RWPE1 (cell line): ENCODE results near the gene ULK3.

Experiments
- CTCF ChIA-PET: fragments of 350-600 bp; sonication (Branson Sonifier 250); formaldehyde crosslinking; extraction: SDS; loops from one replicate; lab custom pipeline; 2021; lab: Yijun Ruan, JAX
- POLR2A ChIA-PET: fragments of 400-600 bp; formaldehyde crosslinking; extraction: SDS; loops from one replicate; lab custom pipeline; 2020; ENCODE audit warnings: antibody characterized with exemption; ENCODE audit not compliant: low non-redundant PET; lab: Yijun Ruan, JAX
- DNase-seq: peaks from one replicate; pipeline ENCODE4 v3.0.0; 2012; ENCODE audit warnings: low spot score
- H3K27ac ChIP-seq: fragments of 450-650 bp; 2 replicates; pipeline ENCODE4 v1.5.1; 2017
- TF ChIP-seq, protein P1 (sequence below): fragments of 450-650 bp; conservative IDR thresholded peaks from 2 replicates; pipeline ENCODE4 v1.5.1; 2017; ENCODE audit warnings: low read depth, mild to moderate bottlenecking

Gene ULK3

DNA sequence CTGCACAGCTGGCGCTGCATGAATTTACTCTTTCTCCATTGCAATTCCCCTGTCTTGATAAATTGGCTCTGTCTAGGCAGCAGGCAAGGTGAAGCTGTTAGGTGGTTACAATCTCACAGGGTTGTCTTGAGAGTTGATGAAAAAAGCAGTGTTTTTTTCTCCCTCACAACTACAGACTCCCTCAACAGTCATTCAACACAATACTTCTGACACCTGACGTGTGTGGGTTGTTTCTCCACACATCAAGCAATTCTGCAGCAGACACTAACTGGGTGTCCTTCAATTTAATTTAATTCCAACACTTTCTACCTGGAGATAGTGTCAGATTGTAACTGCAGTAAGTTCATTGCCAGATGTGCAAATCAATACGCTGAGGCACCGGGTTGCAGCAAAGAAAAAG is 35.3 kb upstream of the ULK3 start:
- TF ChIP-seq, protein P1, sequence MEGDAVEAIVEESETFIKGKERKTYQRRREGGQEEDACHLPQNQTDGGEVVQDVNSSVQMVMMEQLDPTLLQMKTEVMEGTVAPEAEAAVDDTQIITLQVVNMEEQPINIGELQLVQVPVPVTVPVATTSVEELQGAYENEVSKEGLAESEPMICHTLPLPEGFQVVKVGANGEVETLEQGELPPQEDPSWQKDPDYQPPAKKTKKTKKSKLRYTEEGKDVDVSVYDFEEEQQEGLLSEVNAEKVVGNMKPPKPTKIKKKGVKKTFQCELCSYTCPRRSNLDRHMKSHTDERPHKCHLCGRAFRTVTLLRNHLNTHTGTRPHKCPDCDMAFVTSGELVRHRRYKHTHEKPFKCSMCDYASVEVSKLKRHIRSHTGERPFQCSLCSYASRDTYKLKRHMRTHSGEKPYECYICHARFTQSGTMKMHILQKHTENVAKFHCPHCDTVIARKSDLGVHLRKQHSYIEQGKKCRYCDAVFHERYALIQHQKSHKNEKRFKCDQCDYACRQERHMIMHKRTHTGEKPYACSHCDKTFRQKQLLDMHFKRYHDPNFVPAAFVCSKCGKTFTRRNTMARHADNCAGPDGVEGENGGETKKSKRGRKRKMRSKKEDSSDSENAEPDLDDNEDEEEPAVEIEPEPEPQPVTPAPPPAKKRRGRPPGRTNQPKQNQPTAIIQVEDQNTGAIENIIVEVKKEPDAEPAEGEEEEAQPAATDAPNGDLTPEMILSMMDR: no peak
- POLR2A ChIA-PET: no interaction called here

DNA sequence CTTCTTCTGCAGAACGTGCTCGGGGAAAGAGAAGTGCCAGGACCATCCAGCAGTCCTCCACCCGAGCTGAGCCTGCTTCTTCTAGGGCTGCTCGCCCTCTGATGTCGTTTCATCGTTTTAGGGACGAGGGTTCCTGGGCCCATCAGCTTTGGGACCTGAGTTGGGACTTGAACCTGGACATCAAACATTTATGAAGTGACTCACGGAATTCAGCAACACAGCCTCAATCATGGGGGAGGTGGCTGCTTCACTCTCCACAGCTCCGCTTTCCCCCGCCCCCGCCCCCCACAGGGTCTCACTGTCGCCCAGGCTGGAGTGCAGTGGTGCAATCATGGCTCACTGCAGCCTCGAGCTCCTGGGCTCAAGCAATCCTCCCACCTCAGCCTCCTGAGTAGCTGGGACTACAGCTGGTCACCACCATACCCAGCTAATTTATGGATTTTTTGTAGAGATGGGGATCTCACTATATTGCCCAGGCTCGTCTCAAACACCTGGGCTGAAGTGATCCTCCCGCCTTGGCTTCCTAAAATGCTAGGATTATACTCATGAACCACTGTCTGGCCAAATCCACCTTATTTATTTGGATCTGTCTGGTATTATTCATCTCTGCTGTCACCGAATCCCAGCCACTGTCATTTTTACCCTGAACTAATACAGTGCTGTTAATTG is 30.9 kb upstream of the ULK3 start:
- TF ChIP-seq, protein P1: no peak
- ChIA-PET POLR2A (no interaction called here), CTCF (no interaction called here)
- no peak for DNase-seq
- H3K27ac ChIP-seq: peak overlapping the region; percentile 77

More for the DNA sequence above, 35.3 kb upstream of the ULK3 start:
- DNase-seq: no peak
- CTCF ChIA-PET: no interaction called here
- no peak overlapping the region for H3K27ac ChIP-seq

DNA sequence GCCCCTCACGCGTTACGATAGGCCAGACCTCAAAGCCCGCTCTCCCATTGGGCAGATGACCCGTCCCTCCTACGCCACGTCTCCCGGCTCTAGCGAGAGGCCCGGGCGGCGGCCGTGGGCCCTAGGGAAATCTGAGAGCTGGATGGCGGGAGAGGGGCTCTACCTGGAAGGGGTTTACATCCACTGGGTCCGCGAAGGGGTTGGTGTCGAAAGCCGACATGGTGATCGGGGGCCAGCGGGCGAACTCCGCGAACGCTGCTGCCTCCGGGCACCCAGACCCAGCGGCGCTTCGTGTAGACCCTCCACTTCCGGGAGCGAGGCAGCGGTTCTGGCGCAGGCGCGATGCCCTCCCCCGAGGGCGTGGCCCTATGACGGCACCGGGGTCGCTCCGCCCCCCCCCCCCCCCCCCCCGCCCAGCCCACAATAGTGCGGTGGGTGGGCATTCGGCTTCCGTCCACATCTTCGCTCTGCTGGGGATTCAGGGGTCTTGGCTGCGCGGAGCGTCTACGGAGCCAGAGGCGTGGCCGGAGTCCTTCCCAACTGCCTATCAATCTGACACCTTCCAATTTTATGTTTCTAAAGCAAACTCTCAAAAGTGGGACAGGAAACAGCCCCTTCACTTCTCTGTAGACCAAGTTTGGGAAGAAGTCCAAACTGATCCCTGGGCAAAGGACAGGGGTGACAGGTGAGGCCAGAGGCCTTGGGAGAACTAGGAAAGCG is 30.2 kb upstream of the ULK3 start, which contains the start of gene SCAMP2:
TSS of gene SCAMP2 (minus strand) at position 330 of the 720 bp plus-strand sequence. CDS start at position 220, 110 bp downstream.
- TF ChIP-seq, protein P1: no peak
- peak within 1 kb of the TSS; percentile 77 for H3K27ac ChIP-seq
- CTCF ChIA-PET: no interaction called here
- peak; percentile 97 for DNase-seq
- POLR2A ChIA-PET: no interaction called here

DNA sequence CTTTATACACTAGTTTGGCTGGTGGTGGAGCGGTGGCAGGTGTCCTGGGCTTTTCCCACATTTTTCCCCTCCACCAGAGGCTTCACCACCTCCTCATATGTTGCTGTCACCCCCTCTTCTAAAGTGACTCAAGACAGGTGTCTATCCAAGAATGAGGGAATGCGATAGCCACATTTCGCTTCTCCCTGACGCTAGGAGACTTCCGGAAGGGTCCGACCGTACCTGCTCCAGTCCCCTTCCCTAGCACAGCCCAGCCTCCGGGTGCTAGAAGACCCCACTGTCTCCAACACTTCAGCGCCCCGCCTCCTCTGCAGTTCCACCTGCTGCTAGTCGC is 29.7 kb upstream of the ULK3 start:
- CTCF ChIA-PET: no interaction called here
- H3K27ac ChIP-seq: peak overlapping the region; percentile 77
- POLR2A ChIA-PET: no interaction called here
- DNase-seq: no peak
- TF ChIP-seq, protein P1: no peak

DNA sequence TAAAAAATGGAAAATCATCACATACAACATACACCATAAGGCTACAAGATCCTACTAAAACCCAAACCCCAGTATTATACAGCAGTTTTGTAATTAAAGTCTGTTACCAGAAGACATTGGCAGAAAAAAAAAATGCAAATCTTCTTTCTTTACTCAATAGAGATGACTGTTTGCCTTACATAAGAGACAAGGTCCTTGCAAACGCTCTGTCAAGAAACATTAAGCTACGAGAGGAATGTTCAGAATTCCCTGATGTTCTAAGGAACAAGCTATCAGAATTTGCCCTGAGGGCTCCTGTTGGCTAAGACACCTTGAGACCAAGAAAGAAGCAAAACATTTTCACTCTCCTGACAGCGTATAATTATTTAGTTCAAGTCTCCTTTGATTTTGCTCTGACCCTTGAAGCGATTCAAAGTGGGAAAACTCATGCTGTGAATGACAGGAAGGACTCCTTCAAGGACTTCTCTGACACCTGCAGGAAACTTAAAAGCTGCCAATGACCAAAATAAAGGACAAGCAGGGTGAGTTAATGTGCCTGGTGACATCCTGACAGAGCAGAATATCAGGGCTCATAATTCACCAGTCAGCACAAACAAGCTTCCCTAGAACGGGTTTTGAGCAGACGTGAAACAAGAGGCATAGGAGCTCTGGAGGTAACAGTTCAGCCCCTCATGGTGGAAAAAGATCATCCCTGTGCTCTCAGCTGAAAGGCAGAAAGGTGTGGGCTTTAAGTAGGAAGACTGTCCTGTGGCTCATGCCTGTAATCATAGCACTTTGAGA is 27.7 kb upstream of the ULK3 start:
- peak; percentile 48 for DNase-seq
- TF ChIP-seq, protein P1: no peak
- ChIA-PET POLR2A (interaction anchor here (0.5 to 1.0 kb wide), 5 partner anchors 26 to 436 kb away, joined by 3 to 6 read pairs (median 4); no protein-coding TSS in a partner anchor), CTCF (interaction anchor here (0.8 to 1.6 kb wide), 2 partner anchors 31 to 35 kb away, joined by 3 to 7 read pairs; no protein-coding TSS in a partner anchor)
- H3K27ac ChIP-seq: peak overlapping the region; percentile 53

DNA sequence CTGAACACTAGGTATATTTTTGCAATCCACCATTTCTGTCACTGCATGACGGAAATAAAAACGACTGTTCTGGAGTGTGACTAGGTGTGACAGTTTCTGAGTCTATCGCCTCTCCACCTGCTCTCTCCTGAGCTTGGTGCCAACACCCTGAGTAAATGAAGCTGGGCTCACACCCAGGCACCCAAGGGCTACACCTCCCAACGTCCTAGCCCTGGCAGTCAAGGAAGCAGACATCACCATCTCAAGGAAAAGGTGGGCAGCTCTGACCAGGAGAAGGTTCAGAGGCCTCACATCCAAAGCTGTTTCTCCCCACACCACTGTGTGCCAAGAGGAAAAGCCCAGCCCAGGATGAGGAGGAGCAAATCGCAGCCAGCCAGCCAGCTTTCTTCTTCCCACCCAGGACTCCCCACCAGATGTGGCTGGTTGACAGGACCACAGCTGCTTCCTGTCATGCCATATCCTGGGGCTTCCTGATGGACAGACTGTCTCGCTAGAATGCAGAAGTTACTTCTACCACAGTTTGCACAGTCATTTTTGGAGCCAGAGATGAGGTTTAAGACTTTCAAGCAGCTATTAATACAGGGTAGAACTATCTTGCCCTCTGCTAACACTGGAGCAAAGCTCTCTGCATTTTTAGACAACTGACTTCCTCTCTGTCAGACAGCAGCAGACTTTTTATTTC is 26.9 kb upstream of the ULK3 start:
- ChIA-PET CTCF (interaction anchor here (0.7 to 1.6 kb wide), 3 partner anchors 26 to 34 kb away, joined by 3 to 7 read pairs (median 6); partner anchors contain the start of gene ULK3), POLR2A (interaction anchor here (0.6 kb wide), 1 partner anchor 65 kb away, joined by 3 read pairs; no protein-coding TSS in a partner anchor)
- no peak for DNase-seq
- H3K27ac ChIP-seq: peak overlapping the region; percentile 62
- TF ChIP-seq, protein P1: no peak
